K562 treated with DMSO at 1 percent for 4 hours (cell line): ENCODE results near the gene BRS3. TPM values are rescaled to one million over a fixed set of nuclear protein-coding genes. Genes with fewer than 3 reads are reported as not detected.

Source experiments
- total RNA-seq: library from RNA; unstranded; fragments of 300-600 nt; gene quantifications from 2 replicates; pipeline ENCODE4 v1.2.3, GENCODE V29; 2022; ENCODE audit not compliant: insufficient read depth

BRS3 gene
- not detected in 2 replicates for total RNA-seq

GRCh38 chrX:136487647-136488046 is at the start of gene BRS3:
BRS3 (plus strand) TSS chrX:136487947; CDS start chrX:136488115, 168 bp downstream.

DNA sequence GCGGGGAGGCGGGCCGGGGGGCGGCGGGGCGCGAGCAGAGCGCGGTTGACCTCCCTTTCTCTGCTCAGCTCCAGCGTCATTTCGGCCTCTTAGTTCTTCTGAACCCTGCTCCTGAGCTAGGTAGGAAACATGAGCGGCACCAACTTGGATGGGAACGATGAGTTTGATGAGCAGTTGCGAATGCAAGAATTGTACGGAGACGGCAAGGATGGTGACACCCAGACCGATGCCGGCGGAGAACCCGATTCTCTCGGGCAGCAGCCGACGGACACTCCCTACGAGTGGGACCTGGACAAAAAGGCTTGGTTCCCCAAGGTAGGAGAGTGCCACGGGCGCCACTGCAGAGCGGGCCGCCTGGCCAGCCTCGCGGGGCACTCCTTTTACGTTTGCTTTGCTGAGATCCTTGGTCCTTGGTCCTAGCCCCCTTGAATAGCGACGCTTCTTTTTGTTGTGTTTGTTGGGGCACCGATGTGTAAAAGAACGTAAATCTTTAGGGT is 9.9 kb downstream of the BRS3 start, which contains the start of gene HTATSF1:
TSS of gene HTATSF1 (plus strand) at position 37 of the 497 bp plus-strand sequence. CDS start at position 130, 93 bp downstream.

GRCh38 chrX:136531951-136532350 is 44.2 kb downstream of the BRS3 start, which contains the start of gene VGLL1:
VGLL1 (plus strand) TSS chrX:136532215; CDS start chrX:136536021, 3,806 bp downstream.

Other genes with a start within 250 kb of the BRS3 start
- 4.3 and 11.3 TPM in 2 replicates for gene MAP7D3, start 236.5 kb upstream of the BRS3 start, total RNA-seq
- gene ADGRG4, start 187.0 kb upstream of the BRS3 start, total RNA-seq = not detected in 2 replicates
- gene HTATSF1, start 9.6 kb downstream of the BRS3 start, total RNA-seq = 30.1 and 42.4 TPM in 2 replicates
- not detected in 2 replicates for gene VGLL1, start 44.3 kb downstream of the BRS3 start, total RNA-seq
- not detected in 2 replicates for gene CD40LG, start 160.2 kb downstream of the BRS3 start, total RNA-seq